ENCODE measurements around the gene CARNS1.

DNA sequence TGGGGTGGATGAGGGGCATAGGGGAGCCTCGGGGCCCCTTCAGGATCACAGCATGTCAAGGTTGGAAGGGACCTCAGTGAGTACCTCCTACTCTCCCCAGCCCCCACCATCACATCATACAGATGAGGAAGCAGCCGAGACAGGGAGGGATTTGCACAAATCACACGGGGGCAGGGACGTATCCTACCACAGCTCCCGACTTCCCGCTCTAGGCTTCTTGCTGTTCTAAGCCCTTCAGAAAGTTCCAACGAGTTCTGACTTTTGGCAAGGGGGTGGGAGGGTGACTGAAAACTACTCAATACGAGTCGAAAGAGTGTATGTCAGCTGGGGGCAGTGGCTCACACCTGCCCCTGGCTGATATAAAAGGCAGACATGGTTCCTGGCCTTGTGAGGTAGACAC, 28.4 kb upstream of the CARNS1 start:
- TF ChIP-seq, protein P1, sequence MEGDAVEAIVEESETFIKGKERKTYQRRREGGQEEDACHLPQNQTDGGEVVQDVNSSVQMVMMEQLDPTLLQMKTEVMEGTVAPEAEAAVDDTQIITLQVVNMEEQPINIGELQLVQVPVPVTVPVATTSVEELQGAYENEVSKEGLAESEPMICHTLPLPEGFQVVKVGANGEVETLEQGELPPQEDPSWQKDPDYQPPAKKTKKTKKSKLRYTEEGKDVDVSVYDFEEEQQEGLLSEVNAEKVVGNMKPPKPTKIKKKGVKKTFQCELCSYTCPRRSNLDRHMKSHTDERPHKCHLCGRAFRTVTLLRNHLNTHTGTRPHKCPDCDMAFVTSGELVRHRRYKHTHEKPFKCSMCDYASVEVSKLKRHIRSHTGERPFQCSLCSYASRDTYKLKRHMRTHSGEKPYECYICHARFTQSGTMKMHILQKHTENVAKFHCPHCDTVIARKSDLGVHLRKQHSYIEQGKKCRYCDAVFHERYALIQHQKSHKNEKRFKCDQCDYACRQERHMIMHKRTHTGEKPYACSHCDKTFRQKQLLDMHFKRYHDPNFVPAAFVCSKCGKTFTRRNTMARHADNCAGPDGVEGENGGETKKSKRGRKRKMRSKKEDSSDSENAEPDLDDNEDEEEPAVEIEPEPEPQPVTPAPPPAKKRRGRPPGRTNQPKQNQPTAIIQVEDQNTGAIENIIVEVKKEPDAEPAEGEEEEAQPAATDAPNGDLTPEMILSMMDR (IDR thresholded peaks at IDR 0.05): no peak
- no peak for TF ChIP-seq POLR2A (IDR thresholded peaks at IDR 0.05)
